Measurements from ENCODE around the gene CTPS1. TPM values are rescaled to one million over a fixed set of nuclear protein-coding genes. Genes with fewer than 3 reads are reported as not detected.

The CTPS1 gene
- total RNA-seq, 6 experiments from 2014 or later, result 89.3 to 125 (median 91.6) TPM

- peaks cover 3% of the 10 kb centered on the region for H3K27me3 Mint-ChIP-seq (ENCODE audit: insufficient read depth)
- DNase-seq, result no peak
- TF ChIP-seq CTCF (IDR thresholded peaks at IDR 0.05), result no peak
- no peak overlapping the region for H3K4me3 Mint-ChIP-seq
- H3K4me1 Mint-ChIP-seq (ENCODE audit: low read depth), result peaks cover 58% of the 10 kb centered on the region
- peak overlapping the region; percentile 61 for H3K27ac Mint-ChIP-seq
- H3K36me3 Mint-ChIP-seq (ENCODE audit: low read depth), result peaks cover 74% of the 10 kb centered on the region
- H3K9me3 Mint-ChIP-seq, result no peaks in the 10 kb centered on the region
Observed at GRCh38 chr1:41005876-41006275, 26.4 kb downstream of the CTPS1 start.

GRCh38 chr1:41006942-41007865 lies 27.7 kb downstream of the CTPS1 start:
- Mint-ChIP-seq H3K36me3 (ENCODE audit: low read depth) (peaks cover 77% of the 10 kb centered on the region), H3K9me3 (no peaks in the 10 kb centered on the region), H3K4me1 (ENCODE audit: low read depth) (peaks cover 45% of the 10 kb centered on the region), H3K27me3 (ENCODE audit: insufficient read depth) (peaks cover 3% of the 10 kb centered on the region), H3K4me3 (no peak overlapping the region), H3K27ac (peak overlapping the region; percentile 54)
- no peak for TF ChIP-seq CTCF (IDR thresholded peaks at IDR 0.05)
- DNase-seq, result no peak

DNA sequence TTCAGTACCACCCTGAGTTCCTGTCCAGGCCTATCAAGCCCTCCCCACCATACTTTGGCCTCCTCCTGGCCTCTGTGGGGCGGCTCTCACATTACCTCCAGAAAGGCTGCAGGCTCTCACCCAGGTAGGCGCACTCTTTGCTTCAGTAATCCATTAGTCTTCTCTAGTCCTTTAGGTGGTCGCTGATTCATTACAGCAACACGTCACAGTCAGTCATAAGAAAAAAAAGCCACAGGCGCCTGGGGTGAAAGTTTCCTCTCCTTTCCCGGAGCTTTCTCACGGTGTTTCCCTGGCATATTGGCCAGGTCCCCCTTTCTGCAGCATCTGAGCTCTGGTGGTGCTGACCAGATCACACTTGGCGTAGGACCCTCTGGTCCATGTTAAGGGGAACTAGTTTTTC lies 30.0 kb downstream of the CTPS1 start:
- Mint-ChIP-seq H3K27me3 (ENCODE audit: insufficient read depth) (no peaks in the 10 kb centered on the region; the same call in none of the 2 replicates), H3K4me1 (ENCODE audit: low read depth) (peaks cover 22% of the 10 kb centered on the region), H3K36me3 (ENCODE audit: low read depth) (peaks cover 71% of the 10 kb centered on the region), H3K9me3 (no peaks in the 10 kb centered on the region), H3K4me3 (no peak overlapping the region), H3K27ac (peak overlapping the region; percentile 13; the same call in 1 of the 2 replicates)
- no peak for TF ChIP-seq CTCF (IDR thresholded peaks at IDR 0.05)
- DNase-seq, result no peak

DNA sequence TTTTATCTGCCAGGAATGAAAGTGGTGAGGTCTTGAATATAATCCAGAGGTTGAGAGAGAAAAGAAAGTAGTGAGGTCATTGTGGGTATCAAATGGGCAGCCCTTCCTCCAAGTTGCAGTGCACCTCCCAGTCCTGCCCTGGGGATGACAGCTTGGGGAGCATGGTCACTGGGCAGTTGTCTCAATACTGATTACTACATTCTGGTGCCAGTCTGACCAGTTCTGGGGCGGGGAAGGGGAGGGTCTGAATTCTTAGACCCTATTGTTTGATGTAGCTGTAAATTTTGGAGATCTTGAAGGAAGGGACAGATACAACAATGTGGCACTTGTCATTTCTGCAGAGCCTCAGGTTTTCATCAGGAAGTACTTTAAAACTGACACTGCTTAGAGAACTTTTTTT lies 30.8 kb downstream of the CTPS1 start:
- TF ChIP-seq CTCF (IDR thresholded peaks at IDR 0.05), result no peak
- H3K27ac Mint-ChIP-seq, result no peak overlapping the region; the same call in 1 of the 2 replicates
- H3K4me1 Mint-ChIP-seq (ENCODE audit: low read depth), result peaks cover 21% of the 10 kb centered on the region
- H3K27me3 Mint-ChIP-seq (ENCODE audit: insufficient read depth), result peaks cover 3% of the 10 kb centered on the region
- peaks cover 78% of the 10 kb centered on the region for H3K36me3 Mint-ChIP-seq (ENCODE audit: low read depth)
- DNase-seq, result no peak
- H3K4me3 Mint-ChIP-seq, result no peak overlapping the region
- H3K9me3 Mint-ChIP-seq, result no peaks in the 10 kb centered on the region

DNA sequence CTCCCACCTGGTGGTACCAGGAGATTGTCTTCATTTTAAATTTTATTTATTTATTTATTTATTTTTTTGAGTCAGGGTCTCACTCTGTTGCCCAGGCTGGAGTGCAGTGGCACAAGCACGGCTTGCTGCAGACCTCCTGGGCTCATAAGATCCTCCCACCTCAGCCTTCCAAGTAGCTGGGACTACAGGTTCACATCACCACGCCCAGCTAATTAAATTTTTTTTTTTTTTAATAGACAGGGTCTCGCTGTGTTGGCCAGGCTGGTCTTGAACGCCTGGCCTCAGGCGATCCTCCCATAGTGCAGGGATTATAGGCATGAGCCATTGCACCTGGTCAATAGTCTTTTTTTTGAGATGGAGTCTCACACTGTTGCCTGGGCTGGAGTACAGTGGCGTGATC lies 33.5 kb downstream of the CTPS1 start:
- TF ChIP-seq CTCF (IDR thresholded peaks at IDR 0.05), result no peak
- Mint-ChIP-seq H3K36me3 (ENCODE audit: low read depth) (peaks cover 56% of the 10 kb centered on the region), H3K4me3 (no peak overlapping the region)

More for the DNA sequence above, 33.5 kb downstream of the CTPS1 start:
- Mint-ChIP-seq H3K4me1 (ENCODE audit: low read depth) (no peaks in the 10 kb centered on the region), H3K27me3 (ENCODE audit: insufficient read depth) (peaks cover 4% of the 10 kb centered on the region), H3K9me3 (no peaks in the 10 kb centered on the region), H3K27ac (no peak overlapping the region)
- no peak for DNase-seq
